ENCODE results near the gene OBI1.
A peak's percentile ranks its signal among the peaks of the same experiment; 100 is the strongest.

The OBI1 gene, protein sequence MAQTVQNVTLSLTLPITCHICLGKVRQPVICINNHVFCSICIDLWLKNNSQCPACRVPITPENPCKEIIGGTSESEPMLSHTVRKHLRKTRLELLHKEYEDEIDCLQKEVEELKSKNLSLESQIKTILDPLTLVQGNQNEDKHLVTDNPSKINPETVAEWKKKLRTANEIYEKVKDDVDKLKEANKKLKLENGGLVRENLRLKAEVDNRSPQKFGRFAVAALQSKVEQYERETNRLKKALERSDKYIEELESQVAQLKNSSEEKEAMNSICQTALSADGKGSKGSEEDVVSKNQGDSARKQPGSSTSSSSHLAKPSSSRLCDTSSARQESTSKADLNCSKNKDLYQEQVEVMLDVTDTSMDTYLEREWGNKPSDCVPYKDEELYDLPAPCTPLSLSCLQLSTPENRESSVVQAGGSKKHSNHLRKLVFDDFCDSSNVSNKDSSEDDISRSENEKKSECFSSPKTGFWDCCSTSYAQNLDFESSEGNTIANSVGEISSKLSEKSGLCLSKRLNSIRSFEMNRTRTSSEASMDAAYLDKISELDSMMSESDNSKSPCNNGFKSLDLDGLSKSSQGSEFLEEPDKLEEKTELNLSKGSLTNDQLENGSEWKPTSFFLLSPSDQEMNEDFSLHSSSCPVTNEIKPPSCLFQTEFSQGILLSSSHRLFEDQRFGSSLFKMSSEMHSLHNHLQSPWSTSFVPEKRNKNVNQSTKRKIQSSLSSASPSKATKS

DNA sequence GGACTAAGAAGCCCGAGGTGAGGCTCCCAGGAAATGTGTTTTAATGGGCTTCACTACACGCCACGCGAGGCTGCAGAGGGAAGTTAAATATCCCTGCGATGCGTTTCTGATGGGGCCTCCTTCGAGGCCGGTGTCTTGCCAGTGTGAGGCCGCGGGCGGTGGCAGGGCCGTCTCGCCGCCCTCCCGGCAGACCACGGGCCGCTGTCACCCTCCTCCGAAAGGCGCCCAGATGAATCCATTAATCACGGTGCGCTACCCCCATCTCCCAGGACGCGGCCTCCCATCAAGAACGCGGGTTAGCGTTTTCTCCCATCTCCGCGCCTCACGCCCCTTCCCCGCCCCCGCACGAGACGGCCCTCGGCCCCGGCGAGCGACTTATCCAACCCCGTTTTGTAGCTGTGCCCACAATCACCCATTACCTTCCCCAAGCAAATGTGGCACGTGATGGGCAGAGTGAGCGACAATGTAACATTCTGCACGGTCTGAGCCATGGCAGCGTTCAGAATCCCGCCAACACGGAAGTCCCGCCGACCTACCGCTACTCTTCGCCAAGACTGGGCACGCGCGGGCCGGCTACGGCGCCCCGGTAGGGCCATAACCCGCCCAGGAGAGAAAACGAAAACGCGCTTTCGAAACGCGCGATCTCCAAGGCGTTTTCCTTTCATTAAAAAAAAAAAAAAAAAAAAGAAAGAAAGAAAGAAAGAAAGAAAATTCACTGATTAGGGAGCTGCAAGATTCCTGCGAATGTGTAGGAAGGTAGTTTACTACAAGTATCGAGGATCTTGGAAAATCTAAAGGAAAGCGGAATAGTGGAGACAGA is at the start of gene OBI1:
OBI1 (minus strand) TSS at position 526 of the 820 bp plus-strand sequence; CDS start at position 491, 35 bp downstream.
- DNase-seq = peak; percentile 88

DNA sequence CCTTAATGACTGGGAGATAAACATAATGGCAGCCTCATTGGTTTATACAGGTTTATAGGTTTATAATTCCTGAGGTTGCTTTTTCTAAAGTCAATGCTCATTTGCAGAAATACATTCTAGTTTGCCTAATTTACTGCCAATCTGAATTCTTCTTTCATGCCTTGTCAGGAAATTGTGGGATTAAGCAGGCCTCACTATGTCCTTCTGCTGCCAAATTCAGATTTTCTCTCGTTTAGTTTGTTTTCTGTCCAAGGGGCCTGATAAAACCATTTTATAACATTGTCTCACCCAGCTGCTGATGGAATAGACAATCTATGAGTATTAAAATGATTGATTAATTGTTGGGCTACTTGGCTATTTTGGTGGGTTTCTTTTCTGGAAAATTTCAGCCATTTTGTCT is 42.4 kb upstream of the OBI1 start:
- DNase-seq = no peak

DNA sequence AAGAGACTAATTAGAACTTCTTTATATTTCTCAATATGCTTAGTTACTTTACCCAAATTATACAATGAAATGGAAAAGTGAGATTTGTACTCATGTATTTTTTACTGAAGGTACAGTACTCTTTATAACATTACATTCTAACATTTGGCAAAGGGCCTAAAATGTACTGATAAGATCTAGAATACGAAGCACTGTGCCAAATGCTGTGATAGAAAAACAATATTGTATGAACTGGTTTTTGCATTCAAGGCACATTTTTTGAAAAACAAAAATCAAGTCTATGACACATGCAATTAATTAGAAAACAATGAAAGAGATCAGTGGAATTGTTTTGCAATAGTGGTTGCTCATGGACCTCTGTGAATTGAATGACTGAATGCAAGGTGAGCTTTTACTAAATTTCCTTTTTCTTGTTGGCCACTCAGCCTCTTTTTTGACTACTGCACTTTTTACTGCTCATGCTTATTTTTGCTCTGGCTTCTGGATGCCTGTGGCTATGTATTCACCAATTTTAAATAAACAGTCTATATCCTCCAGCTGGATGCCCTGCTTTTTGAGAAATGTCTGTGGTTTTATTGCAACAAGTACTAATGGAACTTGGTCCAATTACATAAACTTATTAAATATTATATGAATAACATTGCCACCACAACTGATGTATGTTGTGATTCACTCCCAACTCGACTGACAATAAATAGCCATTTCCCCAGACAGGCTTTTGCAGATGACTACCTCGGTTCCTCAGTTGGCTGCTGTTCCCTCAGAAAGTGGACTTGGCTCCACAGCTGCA is 41.4 kb upstream of the OBI1 start:
- no peak for DNase-seq

DNA sequence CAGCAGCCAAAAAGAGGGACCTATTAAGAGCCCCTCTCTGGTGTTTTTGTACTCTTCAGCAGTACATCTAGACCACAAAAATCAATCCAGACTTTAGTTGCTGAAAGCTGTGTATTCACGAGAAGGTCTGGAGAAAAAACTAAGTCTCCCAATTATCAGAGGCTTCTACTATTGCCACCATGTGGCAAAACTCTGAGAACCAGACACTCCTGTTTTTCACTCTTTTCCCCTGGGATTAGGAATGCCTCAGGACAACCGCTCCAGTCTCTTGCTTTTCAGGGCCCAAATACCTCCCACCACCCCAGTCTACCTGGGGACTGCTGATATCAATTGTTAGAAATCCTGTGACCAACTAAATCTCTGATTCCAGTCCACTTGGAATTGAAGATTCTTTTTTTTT is 30.1 kb upstream of the OBI1 start:
- no peak for DNase-seq

DNA sequence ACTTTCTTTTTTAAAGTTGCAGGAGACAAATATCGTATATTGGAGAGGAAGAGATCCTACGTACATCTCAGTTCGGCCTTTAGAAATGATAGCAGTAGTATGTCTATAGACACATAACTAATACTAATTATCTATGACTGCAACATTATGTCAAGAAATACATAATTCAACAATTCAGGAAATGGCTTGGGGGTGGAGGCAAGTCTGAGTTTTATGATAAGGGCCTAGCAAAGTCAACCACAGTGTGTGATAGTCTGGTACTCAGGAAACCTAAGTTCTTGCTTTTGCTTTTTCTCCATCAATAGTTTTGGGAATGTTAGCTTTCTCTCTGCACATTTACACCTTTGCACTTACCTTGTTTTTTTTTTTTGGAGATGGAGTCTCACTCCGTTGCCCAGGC is 27.5 kb upstream of the OBI1 start:
- DNase-seq = no peak

DNA sequence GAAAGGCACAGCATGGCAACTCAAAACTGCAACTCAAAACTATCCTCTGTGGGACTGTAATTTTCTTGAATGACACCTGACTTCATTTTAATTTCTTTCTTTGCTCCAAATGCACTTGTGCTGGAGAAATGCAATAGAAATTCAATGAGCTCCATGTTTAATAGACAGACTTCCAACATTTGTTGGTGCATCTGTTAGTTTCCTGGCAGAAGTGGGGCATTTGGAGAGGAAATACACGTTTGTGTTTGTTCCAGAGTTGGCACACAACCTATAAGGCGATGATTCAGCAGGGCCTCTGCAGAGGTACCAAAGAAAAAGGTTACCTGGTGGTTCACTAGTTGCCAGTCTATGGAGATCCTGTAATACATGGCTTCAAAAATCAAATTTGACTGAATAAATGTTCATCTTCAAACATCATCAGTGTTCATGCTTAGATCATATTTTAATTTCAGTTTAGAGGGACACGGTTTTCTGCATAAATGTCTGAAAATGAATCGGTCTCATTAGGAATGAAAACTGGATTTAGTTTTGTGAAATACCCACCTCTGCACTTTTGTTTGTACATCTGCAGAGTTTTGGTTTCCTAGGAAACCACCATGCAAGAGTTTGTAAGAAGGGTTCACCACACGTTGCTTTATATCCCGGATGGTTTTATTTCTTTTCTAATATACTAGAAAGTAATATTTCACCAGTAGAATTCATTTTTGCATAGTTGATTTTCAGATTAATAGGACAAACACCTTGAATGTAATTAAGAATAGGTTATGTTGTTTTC is 21.8 kb upstream of the OBI1 start:
- DNase-seq = no peak

DNA sequence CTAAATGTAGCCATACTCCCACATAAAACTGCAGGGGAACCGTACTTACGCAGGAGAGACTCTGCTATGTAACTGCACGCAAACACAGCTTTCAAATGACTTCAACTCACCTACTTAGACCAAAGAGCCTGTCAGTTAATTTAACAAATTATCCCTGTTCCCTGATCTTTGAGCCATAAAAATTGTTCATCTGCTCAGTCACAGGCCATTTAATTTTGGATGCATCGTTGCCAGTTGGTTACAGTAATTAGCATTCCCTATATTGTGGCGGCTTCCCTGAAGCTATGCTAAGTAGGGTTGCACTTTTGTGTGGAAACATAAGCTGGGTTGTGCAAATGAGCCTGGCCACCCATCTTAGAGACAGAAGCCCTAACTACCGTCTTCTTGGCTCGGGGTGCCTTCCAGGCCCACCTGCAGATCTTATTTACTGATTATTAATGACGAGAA is 21.2 kb upstream of the OBI1 start:
- DNase-seq = no peak

DNA sequence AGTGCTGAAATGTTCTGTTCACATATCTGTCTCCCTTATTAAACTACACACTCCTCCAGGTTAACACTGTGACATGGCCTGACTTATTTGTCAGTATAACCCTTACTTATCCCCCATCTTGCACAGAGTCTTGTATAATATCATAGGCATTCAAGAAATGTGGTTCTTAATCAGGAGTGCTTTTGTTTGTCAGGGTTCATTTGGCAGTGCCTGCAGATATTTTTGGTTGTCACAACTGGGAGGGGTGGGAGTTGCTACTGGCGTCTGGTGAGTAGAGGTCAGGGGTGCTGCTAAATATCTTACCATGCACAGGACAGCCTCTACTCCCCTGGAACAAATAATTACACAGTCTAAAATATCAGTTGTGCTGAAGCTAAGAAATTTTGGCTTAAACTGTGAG is 20.4 kb upstream of the OBI1 start:
- DNase-seq = no peak

DNA sequence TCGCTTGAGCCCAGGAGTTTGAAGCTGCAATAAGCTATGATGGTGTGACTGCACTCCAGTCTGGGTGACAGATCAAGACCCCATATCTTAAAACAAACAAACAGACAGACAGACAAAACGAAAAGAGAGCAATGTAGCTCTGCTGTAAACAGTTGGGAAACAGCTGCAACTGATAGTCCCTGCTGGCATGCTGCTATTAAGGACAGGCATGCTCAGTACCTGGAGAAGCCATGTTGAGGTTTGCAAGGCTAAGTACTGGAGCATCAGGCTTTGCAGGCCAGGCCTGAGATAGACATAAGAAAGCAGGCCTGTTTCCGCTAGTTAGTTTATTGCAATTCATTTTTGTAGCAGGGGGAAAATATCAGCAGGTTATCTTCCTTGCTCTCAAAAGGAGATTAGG is 16.2 kb upstream of the OBI1 start:
- no peak for DNase-seq

DNA sequence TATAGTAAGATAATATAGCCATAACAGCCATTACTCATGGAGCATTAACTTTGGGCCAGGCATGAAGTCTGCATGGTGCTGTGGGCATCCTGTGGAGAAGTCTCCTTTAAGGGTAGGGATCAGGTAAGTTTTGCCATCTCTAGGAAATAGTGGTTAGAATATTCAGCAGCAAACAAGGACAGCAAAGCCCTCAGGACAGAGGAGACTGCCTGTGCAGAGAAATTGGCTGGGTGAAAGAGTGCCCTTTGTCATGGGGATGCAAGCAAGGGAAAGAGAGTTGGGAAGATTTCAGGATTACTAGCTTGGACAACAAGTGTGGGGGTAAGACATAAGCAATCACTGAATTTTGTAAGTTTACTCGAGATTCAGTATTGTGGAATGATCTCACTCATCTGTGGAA is 15.7 kb upstream of the OBI1 start:
- no peak for DNase-seq

DNA sequence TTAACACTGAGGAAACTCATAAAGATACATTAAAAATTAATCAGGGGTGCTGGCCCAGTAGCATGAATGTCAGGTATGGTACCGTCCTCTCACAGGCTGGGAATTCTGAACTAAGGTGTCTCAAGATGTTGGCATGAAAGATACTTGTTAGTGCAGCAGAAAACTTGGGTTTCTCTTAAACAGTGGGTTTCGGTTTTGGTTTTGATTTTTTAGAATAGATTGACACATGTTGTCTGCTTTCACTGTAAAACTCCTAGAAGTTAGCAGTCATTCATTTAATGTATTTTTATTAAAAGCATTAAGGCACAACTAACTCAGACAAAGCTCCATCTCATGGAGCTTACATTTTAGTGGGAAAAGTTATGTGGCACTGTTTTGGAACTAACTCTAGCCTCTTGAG is 3.5 kb upstream of the OBI1 start:
- no peak for DNase-seq

DNA sequence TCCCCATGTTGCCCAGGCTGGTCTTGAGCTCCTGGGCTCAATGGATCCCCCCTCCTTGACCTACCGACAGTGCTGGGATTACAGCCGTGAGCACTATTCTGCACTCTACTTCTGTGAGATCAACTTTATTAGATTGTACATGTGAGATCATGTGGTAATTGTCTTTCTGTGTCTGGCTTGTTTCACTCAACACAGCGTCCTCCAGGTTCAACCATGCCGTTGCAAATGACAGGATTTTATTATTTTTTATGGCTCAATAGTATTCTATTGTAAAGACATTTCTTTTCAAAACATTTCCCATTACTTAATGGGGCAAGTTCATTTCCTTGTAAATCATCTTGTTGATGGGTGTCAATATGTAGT is 1.5 kb upstream of the OBI1 start:
- DNase-seq = no peak

DNA sequence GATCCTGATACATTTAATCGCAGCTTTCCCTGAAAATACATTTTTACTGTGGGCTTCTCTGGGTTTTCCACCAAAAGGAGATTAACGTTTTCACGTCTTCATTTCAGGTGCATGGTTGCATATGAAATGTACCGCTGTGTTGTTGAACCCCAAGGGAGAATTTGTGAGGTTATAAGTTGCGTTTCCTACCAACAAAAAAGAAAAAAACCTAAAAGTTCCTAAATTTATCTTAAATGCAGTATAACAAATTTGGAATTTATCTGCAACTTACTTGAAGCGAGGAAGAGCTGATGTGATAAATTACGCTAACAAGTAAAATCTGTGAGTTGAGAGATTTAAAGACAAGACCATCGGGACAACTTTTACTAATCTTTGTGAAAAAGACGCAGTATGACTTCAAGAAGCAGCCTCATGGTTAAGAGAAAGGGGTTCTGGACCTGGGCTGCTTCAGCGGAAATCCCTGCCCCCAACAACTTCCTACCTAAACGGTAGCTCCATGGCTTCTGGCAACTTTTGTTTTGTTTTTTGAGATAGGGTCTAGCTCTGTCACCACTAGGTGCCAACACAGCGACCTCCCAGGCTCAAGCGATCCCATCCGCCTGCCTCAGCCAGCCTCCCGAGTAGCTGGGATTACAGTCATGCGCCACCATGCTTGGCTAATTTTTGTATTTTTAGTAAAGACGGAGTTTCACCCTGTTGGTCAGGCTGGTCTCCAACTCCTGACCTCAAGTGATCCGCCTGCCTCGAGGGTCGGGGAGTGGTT is 958 bp upstream of the OBI1 start:
- peak; percentile 10 for DNase-seq

DNA sequence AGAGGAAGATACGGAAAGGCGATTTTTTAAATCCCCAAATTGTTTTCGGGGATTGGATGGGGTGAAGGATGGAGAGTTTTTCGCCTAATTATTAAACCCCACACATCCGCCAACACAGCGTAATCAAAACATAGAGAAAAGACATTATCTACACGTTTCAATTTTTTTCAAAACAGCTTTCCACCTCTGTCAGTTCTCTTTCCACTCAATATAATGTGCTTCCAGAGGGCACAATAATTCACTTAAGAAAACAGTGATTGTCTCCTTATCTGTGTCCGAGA is 435 bp upstream of the OBI1 start:
- DNase-seq = no peak

DNA sequence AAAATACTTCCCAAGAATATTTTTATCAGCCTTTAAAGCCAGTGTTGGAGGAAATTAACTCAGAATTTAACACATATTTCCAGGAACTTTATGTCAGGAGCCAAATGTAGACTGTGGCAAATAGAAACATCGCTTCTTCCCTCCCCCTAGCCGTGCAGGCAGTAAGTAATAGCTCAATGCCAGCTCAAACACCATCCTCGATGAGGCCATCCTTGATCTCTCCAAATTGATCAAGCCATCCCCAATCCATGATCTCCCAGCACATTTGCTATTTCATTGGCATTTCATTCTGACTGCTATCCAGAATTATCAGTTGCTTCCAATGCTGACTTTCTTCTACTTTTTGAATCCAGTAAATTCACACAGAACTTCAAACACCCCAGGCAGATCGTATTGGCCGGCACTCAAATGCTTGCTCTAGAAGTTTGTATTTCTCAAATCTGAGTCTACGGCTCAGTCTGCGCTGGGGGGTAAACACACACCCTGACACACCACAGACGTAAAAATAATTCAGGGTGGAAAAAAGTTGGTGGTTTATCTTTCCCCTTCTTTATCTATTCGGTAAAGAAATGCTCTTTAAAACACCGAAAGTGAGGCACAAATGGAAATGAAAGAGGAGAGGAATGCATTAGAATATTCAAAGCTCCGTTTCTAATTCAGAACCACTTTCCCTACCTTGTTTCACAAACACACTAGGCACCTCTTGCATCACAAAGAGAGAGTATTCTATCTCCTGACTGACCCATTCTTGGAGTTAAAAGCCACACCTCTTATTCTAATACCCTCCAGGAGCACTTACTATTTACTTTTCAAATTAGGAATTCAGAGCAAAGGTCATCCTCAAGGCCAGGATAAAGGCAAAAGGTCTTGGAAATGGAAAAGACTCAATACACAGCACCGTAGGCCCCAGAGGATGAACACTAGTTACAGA is 991 bp downstream of the OBI1 start:
- no peak for DNase-seq

DNA sequence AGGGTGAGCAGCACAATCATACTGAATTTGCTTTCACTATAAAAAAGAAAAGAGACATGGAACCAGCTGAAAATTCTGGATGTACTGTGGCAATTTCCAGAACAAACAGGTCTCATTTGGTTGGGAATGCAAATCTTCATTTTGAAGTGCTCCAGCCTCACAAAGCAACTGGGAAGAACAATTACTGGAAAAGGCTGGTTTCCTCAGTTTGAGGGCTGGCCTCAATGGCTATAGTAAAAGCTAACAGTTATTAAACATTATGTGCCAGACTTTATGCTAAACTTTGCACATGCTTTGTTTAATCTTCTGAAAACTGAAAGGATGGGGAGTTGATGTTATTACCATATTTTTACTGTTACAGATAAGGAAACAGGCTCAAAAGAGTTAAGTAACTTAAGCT is 3.0 kb downstream of the OBI1 start:
- DNase-seq = no peak

DNA sequence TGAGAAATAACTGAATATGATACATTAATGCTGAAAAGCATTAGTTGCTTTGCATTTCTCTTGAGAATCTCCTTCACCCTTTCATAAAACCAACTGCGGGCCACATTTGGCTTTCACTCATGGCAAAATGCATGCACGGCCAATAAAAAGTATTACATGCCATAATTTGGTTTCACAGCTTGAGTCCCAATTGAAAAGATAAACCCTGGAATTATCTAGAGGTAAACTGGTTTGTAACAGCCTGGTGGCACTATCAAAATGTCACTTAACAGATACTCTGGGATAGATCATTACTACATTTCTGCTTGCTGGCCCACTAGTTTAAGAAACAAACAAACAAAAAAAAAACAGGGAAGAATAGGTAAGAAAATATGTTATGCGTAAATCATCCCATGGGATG is 3.9 kb downstream of the OBI1 start:
- DNase-seq = no peak

DNA sequence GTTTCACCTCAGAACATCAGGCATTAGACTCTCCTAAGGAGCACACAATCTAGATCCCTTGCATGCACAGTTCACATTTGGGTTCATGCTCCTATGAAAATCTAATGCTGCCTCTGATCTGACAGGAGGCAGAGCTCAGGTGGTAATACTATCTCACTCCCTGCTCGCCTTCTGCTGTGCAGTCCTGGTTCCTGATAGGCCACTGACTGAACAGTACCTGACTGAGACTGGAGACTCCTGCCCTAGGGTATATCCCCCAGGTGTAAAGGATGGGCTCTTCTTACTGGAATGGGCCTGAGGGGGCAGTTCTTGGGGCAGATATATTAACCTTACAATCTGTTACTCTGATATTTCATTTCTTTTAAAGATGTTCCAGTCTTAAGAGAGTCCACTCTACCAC is 6.3 kb downstream of the OBI1 start:
- no peak for DNase-seq

DNA sequence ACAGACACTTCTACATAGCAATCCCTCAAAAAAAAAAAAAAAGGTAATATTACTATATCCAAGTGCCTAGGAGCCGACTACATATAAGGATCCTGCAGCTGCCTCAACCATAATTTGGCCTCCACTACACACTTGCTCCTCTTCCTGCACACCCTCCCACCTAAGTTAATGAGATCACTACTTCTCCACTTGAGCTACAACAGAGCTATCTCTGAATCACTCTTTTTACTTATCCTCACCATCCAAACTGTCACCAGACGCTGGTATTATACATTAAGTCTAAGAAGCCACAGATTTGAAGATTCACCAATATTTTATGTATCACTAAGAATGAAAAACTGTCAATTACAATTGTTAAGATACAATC is 8.3 kb downstream of the OBI1 start:
- no peak for DNase-seq

DNA sequence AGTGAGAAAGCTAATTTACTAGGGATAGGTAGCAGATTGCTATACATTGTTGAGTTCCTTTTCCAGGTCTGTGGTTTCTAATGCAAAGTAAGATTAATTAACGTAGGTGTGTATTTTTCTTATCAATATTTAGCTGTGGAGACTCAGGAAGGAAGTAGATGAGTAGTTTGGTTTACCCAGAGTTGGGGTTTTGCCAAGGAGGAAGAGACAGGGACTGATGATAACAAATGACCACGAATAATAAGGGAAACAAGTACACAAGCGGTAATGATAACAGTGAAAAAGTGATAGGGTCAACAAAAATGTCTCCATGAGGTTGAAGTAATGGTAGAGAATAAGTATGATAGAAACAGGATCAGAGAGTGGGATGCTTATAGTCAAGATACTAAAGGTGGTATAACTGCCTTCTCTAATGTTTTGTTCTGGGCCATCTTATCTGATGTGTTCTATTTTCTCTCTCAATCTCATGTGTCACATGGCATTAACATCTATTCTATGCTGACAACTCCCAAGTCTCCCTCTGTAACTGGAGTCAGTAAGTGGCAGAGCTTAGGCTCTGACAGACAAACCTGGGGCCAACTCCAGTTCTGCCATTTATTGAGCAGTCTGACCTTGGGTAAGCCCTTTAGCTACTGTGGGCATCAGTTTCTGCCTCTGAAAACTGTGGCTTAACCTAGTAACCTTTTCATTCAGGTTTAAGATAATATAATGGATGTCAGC is 8.8 kb downstream of the OBI1 start:
- no peak for DNase-seq

Measured in activated gamma-delta T cell treated with Interleukin-2 at 50 U/mL for 16 hours (primary cell).